ENCODE results near the gene ELL3.
"Not testable (repeated sequence)": the region's sequence is repeated elsewhere in the genome, so short reads cannot be mapped to it uniquely, and the experiment has no call there.

ELL3 gene

DNA sequence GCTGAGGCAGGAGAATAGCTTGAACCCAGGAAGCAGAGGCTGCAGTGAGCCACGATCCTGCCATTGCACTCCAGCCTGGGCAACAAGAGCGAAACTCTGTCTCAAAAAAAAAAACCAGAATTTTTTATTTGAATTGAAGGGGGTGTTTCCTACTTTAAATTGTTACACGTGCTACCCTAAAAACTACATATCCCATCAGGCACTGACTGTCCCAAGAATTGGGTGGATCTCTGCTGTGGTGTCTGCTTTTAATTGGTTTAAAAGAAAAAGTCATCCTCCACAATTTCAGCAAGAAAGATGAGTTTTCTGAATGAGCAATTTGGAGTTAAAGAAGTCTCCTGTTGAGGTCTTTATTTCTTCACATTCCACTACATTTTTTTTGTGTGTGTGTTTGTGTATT lies 28.4 kb downstream of the ELL3 start:
- TF ChIP-seq, protein P1, sequence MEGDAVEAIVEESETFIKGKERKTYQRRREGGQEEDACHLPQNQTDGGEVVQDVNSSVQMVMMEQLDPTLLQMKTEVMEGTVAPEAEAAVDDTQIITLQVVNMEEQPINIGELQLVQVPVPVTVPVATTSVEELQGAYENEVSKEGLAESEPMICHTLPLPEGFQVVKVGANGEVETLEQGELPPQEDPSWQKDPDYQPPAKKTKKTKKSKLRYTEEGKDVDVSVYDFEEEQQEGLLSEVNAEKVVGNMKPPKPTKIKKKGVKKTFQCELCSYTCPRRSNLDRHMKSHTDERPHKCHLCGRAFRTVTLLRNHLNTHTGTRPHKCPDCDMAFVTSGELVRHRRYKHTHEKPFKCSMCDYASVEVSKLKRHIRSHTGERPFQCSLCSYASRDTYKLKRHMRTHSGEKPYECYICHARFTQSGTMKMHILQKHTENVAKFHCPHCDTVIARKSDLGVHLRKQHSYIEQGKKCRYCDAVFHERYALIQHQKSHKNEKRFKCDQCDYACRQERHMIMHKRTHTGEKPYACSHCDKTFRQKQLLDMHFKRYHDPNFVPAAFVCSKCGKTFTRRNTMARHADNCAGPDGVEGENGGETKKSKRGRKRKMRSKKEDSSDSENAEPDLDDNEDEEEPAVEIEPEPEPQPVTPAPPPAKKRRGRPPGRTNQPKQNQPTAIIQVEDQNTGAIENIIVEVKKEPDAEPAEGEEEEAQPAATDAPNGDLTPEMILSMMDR (IDR thresholded peaks at IDR 0.05; ENCODE audit: low read depth, low read length): no peak
- peak overlapping the region in 1 of 2 donors; percentile 78 for H3K4me3 ChIP-seq (replicated peaks in 1 of 2; ENCODE audit: low read depth in 2 of 2, low read length in 2 of 2)
- peak; percentile 26 to 43 for DNase-seq (ENCODE audit: low read depth in 2 of 2)

DNA sequence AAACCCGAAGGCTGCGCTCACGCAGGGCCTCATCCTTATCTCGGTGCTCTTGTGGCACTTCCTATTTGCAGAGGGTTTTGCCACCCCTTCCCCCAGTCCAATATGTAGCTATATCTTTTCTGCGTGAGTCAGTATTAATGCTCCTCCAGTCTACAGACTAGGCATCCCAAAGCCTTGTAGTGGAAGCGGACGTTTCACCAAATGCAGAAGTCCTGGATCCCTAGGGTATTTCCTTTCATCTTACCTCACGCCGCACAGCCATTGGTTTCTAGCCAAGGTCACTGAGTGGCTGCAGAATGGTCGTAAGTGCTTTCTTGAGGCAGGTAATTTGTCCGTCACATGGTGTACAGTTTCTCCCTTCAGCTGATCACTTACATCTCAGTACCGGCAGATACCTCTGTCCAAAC lies 29.9 kb downstream of the ELL3 start:
- H3K4me3 ChIP-seq (replicated peaks in 1 of 2; ENCODE audit: low read depth in 2 of 2, low read length in 2 of 2): peak overlapping the region; percentile 78 to 79
- peak; percentile 44 to 59 for DNase-seq (ENCODE audit: low read depth in 2 of 2)

DNA sequence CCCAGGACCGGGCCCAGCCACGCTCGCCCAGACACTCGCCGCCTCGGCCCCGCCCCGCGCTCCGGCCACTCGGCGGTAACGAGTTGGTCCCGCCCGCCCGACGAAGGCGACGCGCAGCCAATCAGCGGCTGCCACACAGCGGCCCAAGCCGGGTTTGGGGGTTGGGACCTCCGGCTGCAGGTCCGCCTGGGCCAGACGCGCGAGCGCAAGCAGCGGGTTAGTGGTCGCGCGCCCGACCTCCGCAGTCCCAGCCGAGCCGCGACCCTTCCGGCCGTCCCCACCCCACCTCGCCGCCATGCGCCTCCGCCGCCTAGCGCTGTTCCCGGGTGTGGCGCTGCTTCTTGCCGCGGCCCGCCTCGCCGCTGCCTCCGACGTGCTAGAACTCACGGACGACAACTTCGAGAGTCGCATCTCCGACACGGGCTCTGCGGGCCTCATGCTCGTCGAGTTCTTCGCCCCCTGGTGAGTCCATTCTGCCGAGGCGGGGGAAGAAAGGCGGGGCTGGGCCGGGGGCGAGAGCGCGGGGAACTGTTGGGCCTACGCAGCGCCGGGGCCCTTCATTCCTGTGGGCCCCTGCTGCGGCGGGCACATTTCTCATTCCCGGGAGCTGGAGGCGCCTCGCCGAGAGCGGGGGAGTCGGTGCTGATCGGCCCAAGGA lies 30.4 kb downstream of the ELL3 start, which contains the start of gene PDIA3:
PDIA3 (plus strand) TSS at position 194 of the 658 bp plus-strand sequence; CDS start at position 296, 102 bp downstream.
- peak; percentile 90 to 92 for DNase-seq (ENCODE audit: low read depth in 2 of 2)
- peak within 1 kb of the TSS; percentile 78 to 79 for H3K4me3 ChIP-seq (replicated peaks in 1 of 2; ENCODE audit: low read depth in 2 of 2, low read length in 2 of 2)

DNA sequence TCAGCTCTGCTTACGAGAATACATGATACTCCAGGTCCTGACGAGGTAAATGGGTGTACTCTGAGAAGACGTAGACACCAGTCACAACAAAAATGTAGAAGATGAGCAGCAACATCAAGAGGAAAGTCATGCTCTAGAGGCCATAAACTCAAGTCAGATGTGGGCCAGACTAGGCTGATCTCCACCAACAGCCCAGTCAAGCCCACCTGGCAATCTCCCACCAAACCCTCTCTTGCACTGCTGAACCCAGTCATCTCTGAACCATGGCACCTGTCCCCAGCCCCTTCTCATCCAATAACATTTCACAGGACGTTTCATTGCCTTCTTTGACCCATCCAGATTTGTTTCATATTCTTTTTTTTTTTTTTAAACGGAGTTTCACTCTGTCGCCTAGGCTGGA lies 41.4 kb downstream of the ELL3 start:
- DNase-seq (ENCODE audit: low read depth in 2 of 2): no peak
- H3K4me3 ChIP-seq (replicated peaks in 1 of 2; ENCODE audit: low read depth in 2 of 2, low read length in 2 of 2): no peak overlapping the region
- TF ChIP-seq, protein P1 (IDR thresholded peaks at IDR 0.05; ENCODE audit: low read depth, low read length): no peak

DNA sequence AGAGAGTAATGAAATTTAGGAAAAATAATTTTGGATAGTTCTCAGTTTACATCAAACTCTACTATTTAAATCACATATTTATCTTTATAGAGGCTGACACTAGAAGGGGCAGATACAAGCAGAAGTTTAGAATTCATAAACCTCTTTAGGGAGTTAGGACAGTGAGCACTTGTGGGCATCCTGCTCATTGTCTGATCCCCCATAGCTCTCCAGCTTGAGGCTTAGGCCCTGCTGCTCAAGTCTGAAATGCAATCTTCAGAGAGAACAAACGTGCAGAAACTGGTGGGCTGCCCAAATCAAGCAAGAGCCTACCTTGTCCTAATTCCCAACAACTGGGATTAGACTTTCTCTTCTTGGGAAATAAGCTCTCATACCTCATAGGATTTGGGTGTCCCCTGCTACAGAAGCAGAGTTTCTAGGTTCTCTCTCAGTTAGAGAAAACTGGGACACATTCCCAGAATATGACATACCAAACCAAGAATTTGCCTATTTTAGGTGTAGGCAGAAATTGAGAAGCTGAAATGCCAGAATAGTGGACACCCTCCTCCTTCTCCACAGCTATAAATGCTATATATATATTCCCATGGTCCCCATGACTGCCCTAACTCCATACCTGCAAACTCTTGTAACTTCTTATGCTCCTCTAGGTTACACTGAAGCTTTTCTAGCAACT lies 48.6 kb downstream of the ELL3 start:
- not testable (repeated sequence) for H3K4me3 ChIP-seq (replicated peaks in 1 of 2; ENCODE audit: low read depth in 2 of 2, low read length in 2 of 2)
- peak in 1 of 2 donors; percentile 13 for DNase-seq (ENCODE audit: low read depth in 2 of 2)

DNA sequence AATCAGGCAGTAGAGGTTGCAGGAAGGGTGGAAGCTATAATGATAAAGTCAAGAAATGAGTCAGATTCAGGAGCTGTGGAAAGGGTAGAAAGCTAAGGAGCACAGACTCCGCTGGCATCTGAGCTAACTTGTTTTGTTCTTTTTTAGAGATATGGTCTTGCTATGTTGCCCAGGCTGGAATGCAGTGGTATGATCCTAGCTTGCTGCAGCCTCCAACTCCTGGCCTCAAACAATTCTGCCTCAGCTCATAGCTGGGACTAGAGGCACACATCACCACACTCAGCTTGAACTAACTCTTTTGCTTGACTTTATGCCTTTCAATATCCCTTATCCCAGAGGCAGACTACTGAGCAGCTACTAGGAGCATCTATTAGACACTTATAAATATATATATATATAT lies 50.5 kb downstream of the ELL3 start:
- not testable (repeated sequence) for DNase-seq (ENCODE audit: low read depth in 2 of 2); H3K4me3 ChIP-seq (replicated peaks in 1 of 2; ENCODE audit: low read depth in 2 of 2, low read length in 2 of 2)

DNA sequence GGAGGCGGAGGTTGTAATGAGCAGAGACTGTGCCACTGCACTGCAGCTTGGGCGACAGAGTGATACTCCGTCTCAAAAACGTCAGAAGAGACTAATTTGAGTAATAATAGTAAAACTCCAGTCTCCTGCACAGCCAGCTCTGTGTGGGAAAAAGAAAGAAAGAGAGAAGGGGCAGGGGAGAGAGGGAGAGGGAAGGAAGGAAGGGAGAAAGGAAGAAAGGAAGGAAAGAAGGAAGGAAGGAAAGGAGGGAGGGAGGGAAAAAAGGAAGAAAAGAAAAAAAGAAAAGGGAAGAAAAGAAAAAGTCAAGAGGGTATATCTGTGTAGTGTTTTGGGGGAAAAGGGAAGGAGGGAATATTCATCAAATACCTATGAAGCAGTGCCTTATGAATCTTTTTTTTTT lies 53.6 kb downstream of the ELL3 start:
- no peak overlapping the region for H3K4me3 ChIP-seq (replicated peaks in 1 of 2; ENCODE audit: low read depth in 2 of 2, low read length in 2 of 2)
- DNase-seq (ENCODE audit: low read depth in 2 of 2): no peak
- TF ChIP-seq, protein P1 (IDR thresholded peaks at IDR 0.05; ENCODE audit: low read depth, low read length): no peak

All from cardiac fibroblast (primary cell).